HepG2 (cell line): ENCODE measurements around the gene MARCHF2. TPM values are rescaled to one million over a fixed set of nuclear protein-coding genes. Genes with fewer than 3 reads are reported as not detected.
A peak's percentile ranks its signal among the peaks of the same experiment; 100 is the strongest.
"Not testable (repeated sequence)": the region's sequence is repeated elsewhere in the genome, so short reads cannot be mapped to it uniquely, and the experiment has no call there.

Source experiments
- ATAC-seq: fragments of 200-7000 bp; cut with Tn5 transposase; 3 replicates; pipeline ENCODE4 v1.9.1; 2020; ENCODE audit warnings: mild to moderate bottlenecking, moderate library complexity
- BruUV-seq: library from RNA; stranded (reverse); fragments of 400-500 nt; replicated peaks from 2 replicates; lab custom pipeline; 2021; lab: Mats Ljungman, UMichigan
- CTCF ChIA-PET: fragments of 300-600 bp; formaldehyde crosslinking; extraction: SDS; loops from one replicate; lab custom pipeline; 2021; ENCODE audit warnings: low total read pairs, inconsistent platforms, low intra/inter-chr PET ratio; lab: Yijun Ruan, JAX
- POLR2A ChIA-PET: fragments of 350-600 bp; sonication (Branson Sonifier 250); formaldehyde crosslinking; loops from one replicate; lab custom pipeline; 2020; ENCODE audit warnings: antibody characterized with exemption, inconsistent platforms; lab: Yijun Ruan, JAX
- DNase-seq: peaks from one replicate; pipeline ENCODE4 v3.0.0-alpha.2; 2015; ENCODE audit warnings: low spot score
- FAIRE-seq: peaks from 3 replicates; lab custom pipeline; 2011; peaks lifted over from hg19 to GRCh38; lab: Jason Lieb, UNC
- H2AFZ ChIP-seq: one replicate; pipeline ENCODE4 v1.6.1; 2011; ENCODE audit warnings: low read length, inconsistent platforms
- H3K27ac ChIP-seq: fragments of 300-600 bp; 3 replicates; pipeline ENCODE4 v1.8.0; 2011; ENCODE audit warnings: mixed run types, mild to moderate bottlenecking, mixed read lengths, low read length, inconsistent platforms; ENCODE audit not compliant: insufficient read depth; ENCODE audit errors: extremely low read length
- H3K27me3 ChIP-seq, 2 experiments: fragments of 200-600 bp in 1 of 2; 2 replicates in 1 of 2; 3 replicates in 1 of 2; pipeline versions ENCODE4 v1.6.0 to v1.8.0; 2011; ENCODE audit warnings: low read length in 2 of 2, mild to moderate bottlenecking in 2 of 2, moderate library complexity in 2 of 2, inconsistent platforms in 1 of 2; ENCODE audit not compliant: insufficient read depth in 2 of 2, control insufficient read depth in 1 of 2
- H3K36me3 ChIP-seq, 2 experiments: fragments of 200-600 bp in 1 of 2; replicated peaks in 1 of 2; 2 replicates in 1 of 2; 3 replicates in 1 of 2; pipeline versions ENCODE4 v1.5.1 to v1.8.0; 2011; ENCODE audit warnings: low read length in 2 of 2, inconsistent platforms in 1 of 2; ENCODE audit not compliant: insufficient read depth in 2 of 2, control insufficient read depth in 1 of 2
- H3K4me1 ChIP-seq: 2 replicates; pipeline ENCODE4 v1.5.1; 2012; ENCODE audit warnings: low read length, inconsistent platforms; ENCODE audit not compliant: insufficient read depth
- H3K4me2 ChIP-seq: 2 replicates; pipeline ENCODE4 v1.6.0; 2011; ENCODE audit warnings: low read depth, low read length, inconsistent platforms
- H3K4me3 ChIP-seq, 3 experiments: fragments of 200-600 bp in 1 of 3; sonication (generic), shearing (Covaris generic) in 1 of 3; replicated peaks in 1 of 3; 2 replicates each; pipeline ENCODE4 v1.5.1; 2011 to 2016; ENCODE audit warnings: low read length in 3 of 3, inconsistent platforms in 2 of 3, low read depth in 2 of 3, mild to moderate bottlenecking in 2 of 3, control low read depth in 1 of 3, mixed read lengths in 1 of 3; ENCODE audit not compliant: insufficient read depth in 1 of 3
- H3K79me2 ChIP-seq: one replicate; pipeline ENCODE4 v1.6.1; 2011; ENCODE audit warnings: low read length, inconsistent platforms; ENCODE audit not compliant: insufficient read depth
- H3K9ac ChIP-seq: 2 replicates; pipeline ENCODE4 v1.6.0; 2011; ENCODE audit warnings: mild to moderate bottlenecking, low read depth, low read length, inconsistent platforms; ENCODE audit not compliant: insufficient read depth
- H3K9me3 ChIP-seq: 2 replicates; pipeline ENCODE4 v1.5.1; 2012; ENCODE audit warnings: mild to moderate bottlenecking, low read length
- H4K20me1 ChIP-seq: 2 replicates; pipeline ENCODE4 v1.6.0; 2011; ENCODE audit warnings: inconsistent platforms, mild to moderate bottlenecking, low read length, moderate library complexity; ENCODE audit not compliant: insufficient read depth
- ADNP ChIP-seq: sonication (generic); formaldehyde crosslinking; IDR thresholded peaks from 2 replicates; pipeline ENCODE4 v1.4.0; 2020; ENCODE audit warnings: missing genetic modification reagents
- ARID2 ChIP-seq: sonication (generic); formaldehyde crosslinking; IDR thresholded peaks from 2 replicates; pipeline ENCODE4 v1.8.1; 2022; ENCODE audit warnings: mild to moderate bottlenecking, missing genetic modification reagents, borderline replicate concordance
- BCL6 ChIP-seq: IDR thresholded peaks from 2 replicates; pipeline ENCODE4 v1.6.1; 2016; ENCODE audit warnings: missing genetic modification reagents, missing compliant biosample characterization
- BORCS8-MEF2B ChIP-seq: sonication (generic); formaldehyde crosslinking; IDR thresholded peaks from 2 replicates; pipeline ENCODE4 v1.8.0; 2022; ENCODE audit warnings: mild to moderate bottlenecking, missing genetic modification reagents
- CTCF ChIP-seq: sonication (generic); formaldehyde crosslinking; IDR thresholded peaks from 2 replicates; pipeline ENCODE4 v1.5.0; 2020; ENCODE audit warnings: mild to moderate bottlenecking, missing genetic modification reagents, moderate library complexity
- HIVEP1 ChIP-seq: sonication (generic); formaldehyde crosslinking; IDR thresholded peaks from 2 replicates; pipeline ENCODE4 v1.4.0; 2020; ENCODE audit warnings: mild to moderate bottlenecking, missing genetic modification reagents
- ISL2 ChIP-seq: sonication (generic); formaldehyde crosslinking; IDR thresholded peaks from 2 replicates; pipeline ENCODE4 v1.5.0; 2020; ENCODE audit warnings: missing genetic modification reagents
- KDM1A ChIP-seq: IDR thresholded peaks from 2 replicates; pipeline ENCODE4 v1.6.1; 2016; ENCODE audit warnings: missing compliant biosample characterization
- SOX6 ChIP-seq, 2 experiments: fragments of 450-650 bp in 1 of 2; sonication (generic) in 1 of 2; formaldehyde crosslinking in 1 of 2; IDR thresholded peaks; 2 replicates each; pipeline versions ENCODE4 v1.4.0 to v1.6.1; 2017 to 2020; ENCODE audit warnings: antibody characterized with exemption in 1 of 2, mild to moderate bottlenecking in 1 of 2, missing genetic modification reagents in 1 of 2
- TOPORS ChIP-seq: sonication (generic); formaldehyde crosslinking; IDR thresholded peaks from 2 replicates; pipeline ENCODE4 v1.8.0; 2023; ENCODE audit warnings: mild to moderate bottlenecking, missing genetic modification reagents
- ZMYM2 ChIP-seq: sonication (generic); formaldehyde crosslinking; IDR thresholded peaks from 2 replicates; pipeline ENCODE4 v1.8.0; 2022; ENCODE audit warnings: mild to moderate bottlenecking, missing genetic modification reagents
- ZMYM3 ChIP-seq: sonication (generic); formaldehyde crosslinking; IDR thresholded peaks from 2 replicates; pipeline ENCODE4 v1.5.1; 2020; ENCODE audit warnings: mild to moderate bottlenecking, missing genetic modification reagents
- ZNF567 ChIP-seq: sonication (generic); formaldehyde crosslinking; IDR thresholded peaks from 2 replicates; pipeline ENCODE4 v1.8.1; 2023; ENCODE audit warnings: mild to moderate bottlenecking, missing genetic modification reagents, borderline replicate concordance
- ZXDC ChIP-seq: sonication (generic); formaldehyde crosslinking; IDR thresholded peaks from 2 replicates; pipeline ENCODE4 v1.5.0; 2020; ENCODE audit warnings: mild to moderate bottlenecking, missing genetic modification reagents
- WGBS: methylation state at CpG from one replicate; pipeline ENCODE4 v1.1.6; 2017; ENCODE audit warnings: low lambda C conversion rate; 5-methylcytosine and 5-hydroxymethylcytosine counted together
- in situ Hi-C: cut with HindIII; loops from 2 replicates; pipeline ENCODE4 v1.10.0; 2017; ENCODE audit warnings: low pct_unique_long_range_greater_than_20kb; ENCODE audit not compliant: extremely low pct_ligation_motif_present
- intact Hi-C: fragments of 100-400 bp; cut with micrococcal nuclease; formaldehyde crosslinking; loops from one replicate; pipeline ENCODE4 v1.10.0; 2022; ENCODE audit not compliant: unreplicated experiment
- polyA plus RNA-seq, 8 experiments: library from polyadenylated mRNA; depleted of rRNA in 3 of 8; stranded (reverse) in 7 of 8; unstranded in 1 of 8; fragments of >200 nt; fragmentation: Illumina TruSeq in 4 of 8; extraction: Trizol in 4 of 8; gene quantifications; 2 replicates each; pipeline versions ENCODE4 v1.2.1 to v1.2.3, GENCODE V29; 2011 to 2016; ENCODE audit warnings: low read depth in 4 of 8, missing spikeins in 1 of 8, mixed read lengths in 1 of 8; ENCODE audit not compliant: insufficient read depth in 1 of 8
- total RNA-seq, 5 experiments: library from RNA; depleted of rRNA; stranded (reverse); fragments of >200 nt; fragmentation: Illumina TruSeq; extraction: Trizol; gene quantifications; 2 replicates each; pipeline ENCODE4 v1.2.3, GENCODE V29; 2016; ENCODE audit warnings: low read depth in 1 of 5
- TF ChIP-seq, protein P1 (sequence below): sonication (generic); formaldehyde crosslinking; IDR thresholded peaks from 2 replicates; pipeline ENCODE4 v1.5.1; 2020; ENCODE audit warnings: missing genetic modification reagents, mild to moderate bottlenecking, borderline replicate concordance

Gene MARCHF2
- total and polyA plus RNA-seq, 2 of the 13 experiments (the other 11 are each of a cell fraction or from before 2014, with no cell fraction given): 12.7 to 13.0 TPM

DNA sequence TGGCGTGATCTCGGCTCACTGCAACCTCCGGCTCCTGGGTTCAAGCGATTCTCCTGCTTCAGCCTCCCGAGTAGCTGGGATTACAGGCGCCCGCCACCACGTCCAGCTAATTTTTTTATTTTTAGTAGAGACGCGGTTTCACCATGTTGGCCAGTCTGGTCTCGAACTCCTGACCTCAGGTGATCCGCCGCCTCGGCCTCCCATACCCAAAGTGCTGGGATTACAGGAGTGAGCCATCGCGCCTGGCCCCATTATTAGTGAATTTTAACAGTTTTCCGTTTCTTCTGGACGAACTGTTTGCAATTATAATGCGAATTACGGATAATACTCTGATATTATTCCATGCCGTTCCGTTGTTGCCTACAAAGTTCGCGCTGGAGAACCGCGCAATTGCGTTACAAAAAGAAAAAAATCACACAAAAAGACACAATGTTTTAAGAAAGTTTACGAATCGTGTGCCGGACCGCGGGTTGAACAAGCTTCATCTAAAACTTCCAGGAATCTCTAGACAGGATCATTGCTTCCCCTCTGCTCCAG, 31.1 kb downstream of the MARCHF2 start:
- Histone ChIP-seq H3K27ac (peak overlapping the region; percentile 95), H3K4me2 (peak overlapping the region; percentile 72), H3K4me3 (peak overlapping the region; percentile 70 to 99 (median 75)), H3K79me2 (peaks cover 45% of the 10 kb centered on the region), H4K20me1 (peaks cover 41% of the 10 kb centered on the region), H3K4me1 (peaks cover 64% of the 10 kb centered on the region), H3K9ac (peak overlapping the region; percentile 100)
- H3K36me3 ChIP-seq; FAIRE-seq; in situ Hi-C loops; ATAC-seq; DNase-seq; H3K27me3 ChIP-seq; H3K9me3 ChIP-seq; H2AFZ ChIP-seq; TF ChIP-seq SOX6 (IDR thresholded peaks at IDR 0.05): not testable (repeated sequence)
- ChIA-PET POLR2A (interaction anchor here (0.7 to 3.6 kb wide), 16 partner anchors 12 to 75 kb away, joined by 3 to 82 read pairs (median 4); partner anchors contain the start of genes MARCHF2, RAB11B and ZNF414), CTCF (interaction anchor here (0.7 kb wide), 1 partner anchor 11 kb away, joined by 3 read pairs; no protein-coding TSS in a partner anchor)
- TF ChIP-seq SOX6 (CRISPR knock-in tag; IDR thresholded peaks at IDR 0.05) (0 out of 2 replicates have a peak, but pooled peaks have one; percentile 5), ADNP (CRISPR knock-in tag) (0 out of 2 replicates have a peak, but pooled peaks have one; percentile 59), HIVEP1 (CRISPR knock-in tag) (peak; percentile 42; the same call in 1 of the 2 replicates), ARID2 (CRISPR knock-in tag) (peak; percentile 77; the same call in 1 of the 2 replicates), BORCS8-MEF2B (CRISPR knock-in tag) (peak; percentile 3; the same call in 1 of the 2 replicates), ZNF567 (0 out of 2 replicates have a peak, but pooled peaks have one; percentile 53), ZMYM2 (peak; percentile 30; the same call in 1 of the 2 replicates), KDM1A (CRISPR knock-in tag) (0 out of 2 replicates have a peak, but pooled peaks have one; percentile 30), TOPORS (peak; percentile 38; the same call in 1 of the 2 replicates), BCL6 (CRISPR knock-in tag) (peak; percentile 43; the same call in 1 of the 2 replicates), ISL2 (CRISPR knock-in tag) (0 out of 2 replicates have a peak, but pooled peaks have one; percentile 0), ZXDC (CRISPR knock-in tag) (0 out of 2 replicates have a peak, but pooled peaks have one; percentile 37), CTCF (CRISPR knock-in tag) (0 out of 2 replicates have a peak, but pooled peaks have one; percentile 2), ZMYM3 (CRISPR knock-in tag) (peak; percentile 68; the same call in 1 of the 2 replicates)
- TF ChIP-seq, protein P1, sequence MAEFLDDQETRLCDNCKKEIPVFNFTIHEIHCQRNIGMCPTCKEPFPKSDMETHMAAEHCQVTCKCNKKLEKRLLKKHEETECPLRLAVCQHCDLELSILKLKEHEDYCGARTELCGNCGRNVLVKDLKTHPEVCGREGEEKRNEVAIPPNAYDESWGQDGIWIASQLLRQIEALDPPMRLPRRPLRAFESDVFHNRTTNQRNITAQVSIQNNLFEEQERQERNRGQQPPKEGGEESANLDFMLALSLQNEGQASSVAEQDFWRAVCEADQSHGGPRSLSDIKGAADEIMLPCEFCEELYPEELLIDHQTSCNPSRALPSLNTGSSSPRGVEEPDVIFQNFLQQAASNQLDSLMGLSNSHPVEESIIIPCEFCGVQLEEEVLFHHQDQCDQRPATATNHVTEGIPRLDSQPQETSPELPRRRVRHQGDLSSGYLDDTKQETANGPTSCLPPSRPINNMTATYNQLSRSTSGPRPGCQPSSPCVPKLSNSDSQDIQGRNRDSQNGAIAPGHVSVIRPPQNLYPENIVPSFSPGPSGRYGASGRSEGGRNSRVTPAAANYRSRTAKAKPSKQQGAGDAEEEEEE (CRISPR knock-in tag): 0 out of 2 replicates have a peak, but pooled peaks have one; percentile 52
- BruUV-seq: TSS peak; percentile 95
- 26% methylated on average over 32 of the region's 32 CpGs for WGBS
- intact Hi-C loops: loop anchor here (10.0 kb wide), 1 partner anchor 89 kb away; no protein-coding TSS in a partner anchor
